H4 (cell line): Measurements from ENCODE around the gene SEBOX. TPM values are rescaled to one million over a fixed set of nuclear protein-coding genes. Genes with fewer than 3 reads are reported as not detected.

Source experiments
- DNase-seq: peaks from one replicate; pipeline ENCODE4 v3.0.0-alpha.2; 2015; ENCODE audit warnings: low spot score
- total RNA-seq: library from RNA; depleted of rRNA; stranded (reverse); fragments of >200 nt; shearing (Covaris generic); gene quantifications from 2 replicates; pipeline ENCODE4 v1.2.3, GENCODE V29; 2014; rRNA removed

The SEBOX gene, protein sequence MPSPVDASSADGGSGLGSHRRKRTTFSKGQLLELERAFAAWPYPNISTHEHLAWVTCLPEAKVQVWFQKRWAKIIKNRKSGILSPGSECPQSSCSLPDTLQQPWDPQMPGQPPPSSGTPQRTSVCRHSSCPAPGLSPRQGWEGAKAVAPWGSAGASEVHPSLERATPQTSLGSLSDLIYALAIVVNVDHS
- total RNA-seq = not detected in 2 replicates

DNA sequence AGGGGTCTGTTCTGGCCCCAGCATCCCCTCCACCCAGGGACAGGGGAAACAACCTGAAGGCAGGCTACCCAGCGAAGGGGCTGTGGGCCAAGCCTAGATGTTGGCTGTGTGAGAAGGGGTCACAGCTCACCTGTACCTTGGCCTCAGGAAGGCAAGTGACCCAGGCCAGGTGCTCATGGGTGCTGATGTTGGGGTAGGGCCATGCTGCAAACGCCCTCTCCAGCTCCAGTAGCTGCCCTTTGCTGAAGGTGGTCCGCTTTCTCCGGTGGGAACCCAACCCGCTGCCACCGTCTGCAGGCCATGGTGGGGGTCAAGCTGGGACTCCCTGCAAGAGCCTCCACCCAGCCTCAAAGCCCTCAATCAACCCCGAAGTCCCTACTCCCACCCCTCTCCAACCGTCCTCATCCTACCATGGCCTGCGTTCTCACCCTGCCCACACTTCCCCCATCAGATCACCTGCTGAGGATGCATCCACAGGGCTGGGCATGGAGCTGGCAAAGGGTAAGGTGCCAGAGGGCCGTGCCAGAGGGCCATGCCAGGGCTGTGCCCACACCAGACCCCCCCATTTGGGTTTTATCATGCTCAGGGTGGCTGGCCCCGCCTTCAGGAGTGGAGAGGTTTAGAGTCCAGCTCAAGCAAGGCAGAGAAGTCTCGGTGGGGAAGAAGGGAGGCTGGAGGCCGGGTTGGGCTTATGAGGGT is at the start of gene SEBOX:
SEBOX (minus strand) TSS at position 535 of the 699 bp plus-strand sequence; CDS start at position 487, 48 bp downstream.
- DNase-seq = no peak

DNA sequence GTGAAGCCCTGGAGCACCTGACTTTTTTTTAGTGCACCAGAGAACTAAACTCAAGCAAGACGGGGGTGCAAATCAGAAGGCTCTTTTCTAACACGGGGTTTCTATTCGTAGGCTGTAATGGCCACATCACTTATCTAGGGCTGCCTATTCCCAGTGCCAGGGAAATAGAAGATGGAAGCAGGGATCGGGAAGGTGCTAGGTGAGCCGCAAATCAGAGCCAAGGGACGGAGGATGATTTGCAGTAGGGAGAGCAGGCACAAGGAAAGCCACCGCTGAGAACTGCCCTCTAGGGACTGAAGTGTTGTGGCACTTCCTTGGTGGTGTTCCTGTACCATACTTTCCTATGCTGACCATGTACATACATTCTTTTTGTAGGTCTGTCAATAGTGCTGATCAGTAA is 48.8 kb upstream of the SEBOX start:
- no peak for DNase-seq

DNA sequence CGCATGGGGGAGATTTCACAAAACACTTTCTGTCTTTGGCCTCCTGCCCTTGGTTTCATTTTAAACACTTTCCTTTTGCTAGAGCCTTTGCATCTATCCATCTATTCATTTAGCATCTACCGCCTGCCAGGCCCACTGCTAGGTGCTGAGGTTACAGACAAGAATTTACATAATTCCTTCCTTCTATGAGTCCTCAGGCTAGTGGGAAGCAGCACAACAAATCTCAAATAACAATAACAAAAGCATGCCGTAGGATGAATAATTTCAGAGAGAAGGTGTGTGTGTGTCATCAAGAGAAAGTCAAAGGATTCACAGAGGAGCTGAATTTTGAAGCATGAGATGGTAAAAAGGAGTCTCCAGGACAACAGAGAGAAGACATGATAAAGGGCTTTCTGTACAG is 47.1 kb upstream of the SEBOX start:
- DNase-seq = no peak

DNA sequence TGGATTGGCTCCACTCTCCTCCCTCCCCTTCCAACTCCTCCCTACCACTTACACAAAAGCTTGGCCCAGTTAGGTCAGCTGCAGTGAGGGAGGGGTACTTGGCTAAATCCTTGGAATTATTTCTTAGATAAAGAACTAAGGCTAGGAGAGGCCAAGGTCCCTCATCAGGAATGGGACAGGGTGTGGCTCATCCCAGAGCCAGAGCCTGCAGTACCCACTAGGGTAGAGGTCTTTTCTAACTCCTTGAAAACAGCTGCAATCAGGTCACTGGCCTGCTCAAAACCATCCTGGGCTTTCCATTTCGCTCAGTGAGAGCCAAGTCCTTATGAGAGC is 42.9 kb upstream of the SEBOX start:
- no peak for DNase-seq

DNA sequence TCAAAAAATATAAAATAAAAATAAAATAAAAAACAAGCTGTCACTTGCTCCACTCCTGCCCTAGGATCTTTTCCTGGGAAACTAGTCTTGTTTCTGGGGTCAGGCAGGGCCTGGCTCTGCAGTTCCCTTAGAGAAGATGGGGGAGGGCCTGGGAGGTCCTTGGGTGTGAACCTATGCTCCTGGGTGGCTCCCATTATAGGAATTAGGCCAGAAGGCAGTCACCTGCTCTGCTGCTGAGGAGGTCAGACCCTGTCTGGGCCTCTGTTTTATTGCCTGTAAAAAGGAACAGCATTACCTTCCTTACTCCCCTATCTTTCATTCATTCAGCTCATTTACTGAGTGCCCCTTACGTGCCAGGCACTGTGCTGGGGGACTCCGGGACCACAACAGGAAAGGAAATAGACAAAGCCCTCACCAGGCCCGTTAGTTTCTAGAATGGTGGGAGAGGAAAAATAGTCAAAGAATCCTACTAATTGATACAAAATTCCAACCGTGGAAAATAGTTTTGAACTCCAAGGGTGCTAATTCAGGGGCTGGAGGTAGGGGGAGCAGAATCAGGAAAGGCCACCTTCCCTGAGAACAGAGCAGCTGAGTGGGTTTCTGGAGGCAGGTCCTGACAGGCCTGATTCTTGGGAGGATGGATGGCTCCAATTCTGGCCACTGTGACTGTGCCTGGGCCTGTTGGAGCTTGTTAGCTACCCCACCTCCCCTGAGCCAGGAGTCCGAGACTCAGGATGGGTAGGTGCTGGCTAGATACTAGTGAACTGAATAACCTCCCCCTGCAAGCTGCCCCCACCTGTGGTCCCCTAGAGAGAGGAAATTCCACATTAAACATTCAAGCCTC is 42.4 kb upstream of the SEBOX start:
- DNase-seq = no peak

DNA sequence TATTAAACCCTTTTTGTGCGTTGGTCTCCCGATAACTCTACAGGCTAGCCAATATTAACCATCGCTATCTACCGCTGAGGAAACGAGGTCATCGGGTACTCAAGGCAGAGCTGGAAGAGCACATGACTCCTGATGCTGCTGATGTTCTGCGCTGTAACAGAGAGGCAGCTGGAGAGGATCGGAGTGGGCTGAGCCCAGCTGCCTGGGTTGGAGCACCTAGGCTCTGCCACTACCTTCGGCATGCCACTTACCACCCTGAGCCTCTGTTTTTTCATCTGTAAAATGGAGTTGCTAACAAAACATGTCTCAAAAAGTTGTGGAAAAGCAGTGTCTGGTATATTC is 41.4 kb upstream of the SEBOX start:
- DNase-seq = no peak

DNA sequence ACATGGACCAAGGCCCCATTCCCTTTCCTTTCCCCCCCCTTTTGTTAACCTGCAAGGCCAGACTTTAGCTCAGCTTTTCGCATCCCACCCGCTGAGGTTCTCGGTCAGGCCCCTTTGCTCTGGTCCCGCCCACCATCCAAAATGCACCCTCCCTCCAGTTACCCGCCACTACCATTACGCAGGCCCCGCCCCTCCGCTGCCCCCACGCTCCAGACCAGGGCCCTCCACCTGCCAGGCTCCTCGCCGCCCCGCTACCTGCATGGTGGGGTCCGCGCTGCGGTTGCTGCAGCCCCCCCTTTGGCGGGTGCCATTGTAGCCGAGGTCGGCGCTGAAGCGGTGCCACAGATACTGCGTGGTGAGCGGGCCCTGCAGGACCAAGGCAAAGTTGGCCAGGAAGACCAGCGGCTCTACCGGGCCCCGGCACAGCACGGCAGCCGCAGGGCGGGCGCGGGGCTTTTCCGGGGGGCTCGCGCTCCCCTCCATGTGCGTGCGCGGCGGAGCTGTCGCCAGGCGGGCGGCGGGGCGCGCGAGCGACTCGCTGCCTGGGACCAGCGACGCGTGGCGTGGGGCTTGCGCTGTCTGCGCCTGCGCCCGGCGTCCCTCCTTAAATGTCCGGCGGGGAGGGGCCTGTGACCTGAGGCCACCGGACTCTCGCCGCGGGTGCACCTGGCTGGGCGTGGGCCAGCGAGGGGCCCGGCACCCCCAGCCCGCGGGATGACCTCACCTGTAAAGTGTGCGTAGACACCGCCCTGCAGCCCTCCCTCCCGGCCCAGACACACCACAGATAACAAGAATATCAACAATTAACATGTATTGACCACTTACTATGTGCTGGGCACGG is 40.9 kb upstream of the SEBOX start, which contains the start of gene SLC46A1:
SLC46A1 (minus strand) TSS at position 581 of the 841 bp plus-strand sequence; CDS start at position 483, 98 bp downstream.
- DNase-seq = no peak

DNA sequence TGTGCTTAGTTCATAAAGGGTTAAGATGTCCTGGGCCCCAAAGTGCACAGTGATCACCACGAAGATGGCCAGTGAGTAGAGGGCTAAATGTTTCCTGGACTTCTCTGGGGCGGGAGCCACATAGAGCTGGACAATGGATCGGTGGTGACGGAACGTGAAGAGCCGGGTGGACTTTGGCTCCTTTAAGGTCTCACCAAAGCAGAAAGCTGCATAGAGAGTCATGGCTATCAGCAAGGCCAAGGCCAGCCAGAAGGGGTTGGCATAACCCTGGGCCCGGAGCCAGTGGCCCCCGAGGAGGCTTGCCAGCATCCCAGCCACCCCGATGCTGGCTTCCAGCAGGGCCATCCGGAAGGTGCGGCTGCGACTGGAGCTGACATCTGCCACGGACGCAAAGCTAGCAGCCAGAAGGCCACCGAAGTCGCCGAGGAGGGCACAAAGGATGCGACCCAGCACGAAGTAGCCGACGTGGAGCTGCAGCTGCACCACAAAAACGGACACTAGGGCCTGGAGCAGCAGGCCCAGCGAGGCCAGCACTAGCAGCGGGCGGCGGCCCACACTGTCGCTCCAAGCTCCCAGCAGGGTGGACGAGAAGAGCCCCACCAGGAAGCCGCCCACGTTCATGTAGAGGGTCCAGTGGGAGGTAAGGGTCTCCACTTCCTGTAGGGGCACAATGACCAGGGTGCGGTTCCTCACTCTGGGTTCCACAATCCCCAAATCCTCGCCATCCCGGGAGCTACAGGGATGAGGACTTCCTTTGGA is 40.0 kb upstream of the SEBOX start:
- no peak for DNase-seq

DNA sequence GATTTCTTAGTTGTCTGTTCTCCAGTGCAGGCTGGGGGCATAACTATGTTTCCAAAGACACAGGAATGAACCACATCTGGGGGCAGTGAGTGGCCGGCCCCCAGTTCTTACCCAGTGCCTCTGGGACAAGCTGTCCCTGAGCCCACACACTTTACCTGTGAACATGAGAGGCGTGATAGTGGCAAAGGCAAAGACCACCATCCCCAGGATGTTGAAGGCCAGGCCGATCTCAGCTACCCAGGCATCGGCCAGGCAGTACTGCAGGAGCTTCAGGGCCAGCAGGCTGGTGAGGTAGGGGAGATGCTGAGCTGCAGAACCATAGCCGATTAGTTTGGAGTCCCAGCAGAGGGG is 39.4 kb upstream of the SEBOX start:
- no peak for DNase-seq

DNA sequence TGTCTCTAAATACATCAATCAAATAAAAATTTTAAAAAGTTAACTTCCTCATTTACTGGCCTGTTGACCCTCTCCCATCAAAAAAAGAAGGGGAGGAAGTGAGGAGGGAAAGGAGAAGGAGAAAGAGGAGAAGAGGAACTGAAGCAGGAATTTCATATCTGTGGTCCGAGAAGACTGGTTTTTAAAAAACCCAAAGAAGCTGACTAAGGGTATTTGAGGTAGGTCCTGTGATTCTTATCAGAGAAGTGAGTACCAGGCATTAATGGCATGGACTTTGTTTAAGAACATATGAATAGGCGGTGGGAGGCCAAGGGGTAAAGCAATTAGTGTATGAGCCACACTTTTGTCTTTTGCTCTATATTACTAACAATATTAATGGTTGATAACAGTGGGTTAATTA is 39.0 kb upstream of the SEBOX start:
- no peak for DNase-seq

DNA sequence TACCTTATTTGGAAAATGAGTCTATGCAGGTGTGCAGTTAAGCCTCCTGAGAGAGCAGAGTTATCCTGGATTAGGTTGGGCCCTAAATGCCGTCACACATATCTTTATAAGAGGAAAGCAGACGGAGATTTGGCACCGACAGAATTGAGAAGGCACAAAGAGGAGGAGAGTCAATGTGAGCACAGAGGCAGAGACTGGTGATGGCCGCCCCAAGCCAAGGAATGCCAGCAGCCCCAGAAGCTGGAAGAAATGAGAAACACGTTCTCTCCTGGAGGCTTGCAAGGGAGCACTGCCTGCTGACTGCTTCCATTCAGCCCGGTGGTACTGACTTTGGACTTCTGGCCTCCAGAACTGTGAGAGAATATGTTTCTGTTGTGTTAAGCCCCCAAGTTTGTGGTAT is 37.8 kb upstream of the SEBOX start:
- DNase-seq = no peak

DNA sequence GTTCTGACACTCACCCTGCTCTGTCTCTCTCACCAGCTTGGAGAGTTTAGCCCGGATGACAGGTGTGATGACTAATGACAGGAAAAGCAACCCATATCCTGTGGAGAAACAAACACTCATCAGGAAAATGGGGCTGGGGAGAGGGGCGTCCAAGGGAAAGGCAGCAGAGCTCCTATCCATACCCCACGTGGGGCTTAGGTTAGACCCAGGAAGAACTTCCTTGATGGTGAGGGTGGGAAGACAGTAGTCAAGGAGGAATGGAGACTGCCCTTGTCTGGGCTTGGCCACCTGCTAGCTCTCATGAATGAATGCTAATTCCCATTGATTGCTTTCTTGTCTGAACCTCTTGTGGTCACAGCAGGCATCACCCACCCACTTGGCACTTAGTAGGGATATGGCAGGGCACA is 37.2 kb upstream of the SEBOX start:
- DNase-seq = no peak

DNA sequence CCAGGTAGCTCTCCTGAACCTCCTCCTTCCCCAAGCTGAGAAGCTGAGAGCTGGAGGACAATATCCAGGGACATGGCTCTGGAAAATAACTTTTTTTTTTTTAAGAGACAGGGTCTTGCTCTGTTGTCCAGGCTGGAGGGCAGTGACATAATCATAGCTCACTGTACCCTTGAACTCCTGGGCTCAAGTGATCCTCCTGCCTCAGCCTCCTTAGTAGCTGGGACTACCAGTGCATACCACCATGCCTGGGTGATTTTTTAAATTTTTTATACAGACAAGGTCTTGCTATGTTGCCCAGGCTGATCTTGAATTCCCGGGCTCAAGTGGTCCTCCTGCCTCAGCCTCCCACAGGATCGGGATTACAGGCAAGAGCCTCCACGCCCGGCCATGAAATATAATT is 34.8 kb upstream of the SEBOX start:
- DNase-seq = no peak

DNA sequence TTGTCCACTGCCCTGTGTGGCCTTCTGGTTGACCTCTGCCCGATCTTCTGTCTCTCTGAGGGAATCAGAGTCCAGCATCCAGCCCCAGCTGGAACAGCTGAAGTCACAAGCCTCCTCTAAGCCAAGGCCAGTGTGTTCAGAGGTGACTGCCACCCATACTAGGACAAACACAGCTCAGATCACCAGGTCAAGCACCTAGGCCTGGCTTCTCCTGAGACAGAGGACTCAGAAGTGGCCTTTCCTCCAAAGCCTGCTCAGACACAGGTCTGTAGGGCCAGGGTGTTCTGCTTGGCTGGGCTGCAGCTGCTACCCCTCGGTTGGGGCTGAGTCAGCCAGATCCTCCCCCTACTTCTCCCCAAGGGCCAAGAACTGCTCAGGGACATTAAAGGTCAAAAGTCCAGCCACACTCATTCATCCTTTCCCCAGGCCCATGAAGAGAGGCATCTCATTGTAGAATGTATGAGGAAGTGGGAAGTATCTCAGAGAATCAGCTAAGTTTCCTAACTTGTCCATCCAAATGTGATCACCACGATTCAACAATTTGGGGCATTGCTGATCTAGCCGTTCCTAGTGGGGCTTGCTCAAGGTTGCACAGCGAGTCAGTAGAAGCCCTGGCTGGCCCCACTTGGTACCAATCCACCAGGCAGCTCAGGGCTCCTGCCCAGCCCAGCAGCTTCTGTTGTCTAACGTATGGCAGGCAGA is 33.4 kb upstream of the SEBOX start:
- DNase-seq = no peak

DNA sequence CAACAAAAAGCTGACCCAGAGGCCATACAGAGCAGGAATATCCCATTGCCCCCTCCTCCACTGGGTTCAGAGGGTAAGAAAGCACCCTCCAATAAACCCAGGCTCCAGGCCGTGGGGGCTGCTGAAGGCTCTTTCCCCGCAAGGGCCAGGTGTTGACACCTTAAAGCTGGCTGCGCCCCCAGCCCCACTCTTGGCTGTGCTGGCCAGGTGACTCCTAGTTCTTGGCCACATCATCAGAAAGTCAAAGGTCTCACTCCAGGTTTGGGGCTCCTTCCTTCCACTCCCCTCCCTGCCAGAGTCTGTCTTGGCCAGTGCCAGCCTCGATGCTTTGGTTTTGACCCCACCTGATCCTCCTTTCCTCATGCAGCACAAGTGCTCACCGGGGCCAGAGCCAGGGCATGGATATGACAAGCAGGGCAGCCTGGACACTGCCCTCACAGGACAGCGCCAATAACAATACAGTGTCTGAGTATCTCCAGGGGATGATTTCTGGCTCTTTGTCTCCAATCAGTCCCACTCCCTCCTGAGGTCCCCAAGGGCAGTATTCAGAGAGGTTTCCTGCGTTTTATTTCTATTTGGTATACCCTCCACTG is 32.8 kb upstream of the SEBOX start:
- no peak for DNase-seq

DNA sequence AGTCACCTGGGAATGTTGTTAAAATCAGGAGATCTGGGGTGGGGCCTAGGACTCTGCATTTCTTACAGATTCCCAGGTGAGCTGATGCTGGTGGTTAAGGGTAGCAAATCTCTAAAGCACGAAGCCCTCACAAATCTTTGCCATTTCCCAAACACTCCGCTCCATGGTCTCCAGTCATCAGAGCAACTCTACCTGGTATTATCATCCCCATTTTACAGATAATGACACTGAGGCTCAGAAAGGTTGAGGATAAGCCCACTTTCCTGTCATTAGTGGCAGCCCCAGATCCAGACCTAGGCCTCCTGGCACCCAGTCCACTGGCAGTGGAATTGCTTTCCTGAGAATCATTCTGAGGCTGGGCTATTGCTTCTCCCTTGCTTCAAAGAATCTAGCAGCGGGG is 32.3 kb upstream of the SEBOX start:
- DNase-seq = no peak

DNA sequence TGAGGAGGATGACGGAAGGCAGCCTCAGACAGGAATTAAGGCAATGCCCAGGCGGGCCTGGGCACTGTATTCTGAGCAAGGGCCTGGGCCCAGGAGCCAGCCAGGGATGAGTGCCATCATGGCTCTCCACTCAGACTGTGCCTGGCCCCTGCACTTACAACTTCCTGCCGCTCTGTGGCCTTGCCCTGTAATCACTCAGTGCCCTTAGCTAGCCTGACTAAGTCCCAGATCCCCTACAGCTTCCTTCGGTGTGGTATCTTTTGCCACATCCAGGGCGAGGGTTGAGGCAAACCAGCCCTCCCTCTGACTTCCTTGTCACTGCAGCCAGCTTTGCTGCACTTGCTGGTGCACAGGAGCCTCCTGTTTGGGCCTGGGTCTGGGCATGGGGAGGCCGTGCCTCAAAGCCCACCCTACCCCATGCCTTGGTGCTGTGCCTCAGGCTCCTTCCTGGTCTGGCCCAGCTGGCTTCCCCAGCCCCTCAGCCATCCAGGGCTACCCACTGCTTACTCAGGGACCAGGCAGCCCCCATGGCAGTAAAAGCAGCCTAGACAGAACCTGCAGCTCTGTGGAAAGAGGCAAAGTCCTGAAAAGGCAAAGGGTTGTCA is 31.7 kb upstream of the SEBOX start:
- DNase-seq = no peak

DNA sequence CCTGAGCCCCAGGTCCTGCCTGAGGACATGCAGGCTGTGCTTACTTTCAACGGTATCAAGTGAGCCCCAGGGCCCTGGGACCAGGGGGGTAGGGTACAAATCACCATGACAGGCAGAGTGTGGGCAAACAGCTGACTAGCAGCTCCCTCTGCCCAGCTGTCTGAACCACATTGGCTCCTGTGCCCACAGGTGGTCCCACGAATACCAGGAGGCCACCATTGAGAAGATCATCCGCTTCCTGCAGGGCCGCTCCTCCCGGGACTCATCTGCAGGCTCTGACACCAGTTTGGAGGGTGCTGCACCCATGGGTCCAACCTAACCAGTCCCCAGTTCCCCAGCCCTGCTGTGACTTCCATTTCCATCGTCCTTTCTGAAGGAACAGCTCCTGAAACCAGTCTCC is 31.0 kb upstream of the SEBOX start:
- DNase-seq = no peak

DNA sequence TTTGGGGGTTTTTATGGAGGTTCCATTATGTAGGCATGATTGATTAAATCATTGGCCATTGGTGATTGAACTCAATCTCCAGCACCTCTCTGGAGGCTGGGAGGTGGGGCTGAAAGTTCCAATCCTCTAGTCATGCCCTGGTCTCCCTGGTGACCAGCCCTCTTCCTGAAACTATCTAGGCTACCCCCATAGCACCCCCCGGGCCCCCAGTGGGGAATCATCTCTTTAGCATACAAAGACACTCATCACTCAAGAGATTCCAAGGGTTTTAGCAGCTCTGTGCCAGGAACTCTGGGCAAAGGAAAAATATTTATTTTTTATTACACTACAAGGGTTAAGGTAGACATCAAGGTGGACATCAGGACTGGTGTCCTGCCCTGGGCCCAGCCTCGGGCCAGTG is 30.4 kb upstream of the SEBOX start:
- no peak for DNase-seq
